OCI-LY1 (cell line): ENCODE data around the gene KLF3.

Experiments
- H2AFZ ChIP-seq: fragments of 200-600 bp; sonication (generic), shearing (Covaris generic); 2 replicates; pipeline ENCODE4 v1.6.0; 2014; ENCODE audit warnings: antibody characterized with exemption, mild to moderate bottlenecking, low read length
- H3F3A ChIP-seq: fragments of 200-600 bp; sonication (generic), shearing (Covaris generic); 2 replicates; pipeline ENCODE4 v1.6.0; 2014; ENCODE audit warnings: mild to moderate bottlenecking, antibody characterized with exemption, low read length, moderate library complexity; ENCODE audit not compliant: insufficient read depth
- H3K27ac ChIP-seq: fragments of 200-600 bp; sonication (generic); 2 replicates; pipeline ENCODE4 v1.5.1; 2014; ENCODE audit warnings: low read length, mixed run types, mild to moderate bottlenecking, low read depth; ENCODE audit not compliant: poor library complexity, severe bottlenecking
- H3K27me3 ChIP-seq: fragments of 200-600 bp; sonication (generic); 2 replicates; pipeline ENCODE4 v1.6.0; 2014; ENCODE audit warnings: antibody characterized with exemption, mild to moderate bottlenecking, low read length, moderate library complexity; ENCODE audit not compliant: insufficient read depth
- H3K36me3 ChIP-seq: fragments of 200-600 bp; sonication (generic); 2 replicates; pipeline ENCODE4 v1.6.1; 2014; ENCODE audit warnings: mild to moderate bottlenecking, antibody characterized with exemption, low read length, moderate library complexity, mixed read lengths; ENCODE audit not compliant: insufficient read depth
- H3K4me1 ChIP-seq: fragments of 200-600 bp; sonication (generic); 2 replicates; pipeline ENCODE4 v1.5.1; 2014; ENCODE audit warnings: mild to moderate bottlenecking, low read length, moderate library complexity; ENCODE audit not compliant: insufficient read depth, severe bottlenecking
- H3K4me2 ChIP-seq: fragments of 200-600 bp; sonication (generic), shearing (Covaris generic); 2 replicates; pipeline ENCODE4 v1.6.1; 2014; ENCODE audit warnings: low read length
- H3K4me3 ChIP-seq: fragments of 200-600 bp; sonication (generic); 2 replicates; pipeline ENCODE4 v1.5.1; 2014; ENCODE audit warnings: low read length, low read depth, mild to moderate bottlenecking, mixed read lengths; ENCODE audit not compliant: poor library complexity, severe bottlenecking
- H3K79me2 ChIP-seq: fragments of 200-600 bp; shearing (Covaris generic); 2 replicates; pipeline ENCODE4 v1.6.1; 2016; ENCODE audit warnings: mixed run types, low read length, mixed read lengths; ENCODE audit not compliant: insufficient read depth
- H3K9ac ChIP-seq: fragments of 200-600 bp; sonication (generic), shearing (Covaris generic); 2 replicates; pipeline ENCODE4 v1.6.1; 2014; ENCODE audit warnings: mild to moderate bottlenecking, low read length, mixed read lengths
- H3K9me2 ChIP-seq: fragments of 200-600 bp; sonication (generic), shearing (Covaris generic); 2 replicates; pipeline ENCODE4 v1.6.1; 2014; ENCODE audit warnings: low read depth, mild to moderate bottlenecking, low read length, mixed read lengths
- H3K9me3 ChIP-seq: fragments of 200-600 bp; shearing (Covaris generic); 2 replicates; pipeline ENCODE4 v1.6.1; 2014; ENCODE audit warnings: low read length, mixed read lengths
- H4K20me1 ChIP-seq: fragments of 200-600 bp; sonication (generic), shearing (Covaris generic); 2 replicates; pipeline ENCODE4 v1.6.0; 2016; ENCODE audit warnings: mild to moderate bottlenecking, low read length; ENCODE audit not compliant: insufficient read depth
- CTCF ChIP-seq: fragments of 200-600 bp; sonication (generic), shearing (Covaris generic); IDR thresholded peaks from 2 replicates; pipeline ENCODE4 v1.5.1; 2017; ENCODE audit warnings: mild to moderate bottlenecking, antibody characterized with exemption, low read length, moderate library complexity, mixed read lengths
- EZH2 ChIP-seq: fragments of 200-600 bp; sonication (generic), shearing (Covaris generic); IDR thresholded peaks from 2 replicates; pipeline ENCODE4 v1.8.0; 2017; ENCODE audit warnings: borderline replicate concordance, mixed run types, mild to moderate bottlenecking, antibody characterized with exemption, low read length, moderate library complexity, mixed read lengths

KLF3 gene

GRCh38 chr4:38665551-38666411 is 1.8 kb downstream of the KLF3 start:
- Histone ChIP-seq H2AFZ (no peak overlapping the region), H3K79me2 (no peaks in the 10 kb centered on the region), H3K4me2 (no peak overlapping the region), H3F3A (0 out of 2 replicates have a peak, but pooled peaks cover 3% of the 10 kb centered on the region), H3K27ac (no peak overlapping the region), H3K9ac (no peak overlapping the region), H3K9me2 (no peaks in the 10 kb centered on the region), H3K27me3 (no peaks in the 10 kb centered on the region; the same call in 1 of the 2 replicates), H3K36me3 (no peaks in the 10 kb centered on the region), H4K20me1 (no peaks in the 10 kb centered on the region), H3K4me3 (no peak overlapping the region), H3K4me1 (peaks cover 4% of the 10 kb centered on the region), H3K9me3 (no peaks in the 10 kb centered on the region)
- TF ChIP-seq CTCF (no peak), EZH2 (no peak)

GRCh38 chr4:38666766-38667084 is 2.7 kb downstream of the KLF3 start:
- Histone ChIP-seq H3K4me3 (no peak overlapping the region), H3K4me2 (no peak overlapping the region), H2AFZ (no peak overlapping the region), H3F3A (0 out of 2 replicates have a peak, but pooled peaks cover 3% of the 10 kb centered on the region), H3K36me3 (no peaks in the 10 kb centered on the region), H4K20me1 (no peaks in the 10 kb centered on the region), H3K27me3 (no peaks in the 10 kb centered on the region), H3K4me1 (peaks cover 4% of the 10 kb centered on the region), H3K27ac (no peak overlapping the region), H3K9ac (no peak overlapping the region), H3K9me2 (no peaks in the 10 kb centered on the region), H3K9me3 (no peaks in the 10 kb centered on the region), H3K79me2 (no peaks in the 10 kb centered on the region)
- TF ChIP-seq CTCF: no peak
- TF ChIP-seq EZH2: no peak

GRCh38 chr4:38667085-38667893 is 3.3 kb downstream of the KLF3 start:
- Histone ChIP-seq H3K27ac (no peak overlapping the region), H3K4me3 (no peak overlapping the region), H3K79me2 (no peaks in the 10 kb centered on the region), H4K20me1 (no peaks in the 10 kb centered on the region), H3K9ac (no peak overlapping the region), H3K9me2 (no peaks in the 10 kb centered on the region), H3K4me1 (peaks cover 4% of the 10 kb centered on the region), H2AFZ (no peak overlapping the region), H3K9me3 (no peaks in the 10 kb centered on the region), H3K36me3 (no peaks in the 10 kb centered on the region), H3K4me2 (no peak overlapping the region), H3F3A (0 out of 2 replicates have a peak, but pooled peaks cover 3% of the 10 kb centered on the region), H3K27me3 (no peaks in the 10 kb centered on the region)
- TF ChIP-seq CTCF (no peak), EZH2 (no peak)
